IMR-90 (cell line): ENCODE data around the gene GGACT. TPM values are rescaled to one million over a fixed set of nuclear protein-coding genes. Genes with fewer than 3 reads are reported as not detected.

ENCODE experiments used
- ATAC-seq: fragments of 200-7000 bp; cut with Tn5 transposase; 2 replicates; pipeline ENCODE4 v1.9.1; 2020; ENCODE audit warnings: low read depth, mild to moderate bottlenecking, moderate library complexity
- BruUV-seq: library from RNA; stranded (reverse); fragments of 400-500 nt; replicated peaks from 2 replicates; lab custom pipeline; 2021; lab: Mats Ljungman, UMichigan
- CTCF ChIA-PET: fragments of 300-600 bp; formaldehyde crosslinking; extraction: SDS; loops from one replicate; lab custom pipeline; 2021; ENCODE audit warnings: antibody characterized with exemption; lab: Yijun Ruan, JAX
- POLR2A ChIA-PET: fragments of 300-600 bp; sonication (Branson Sonifier 250); formaldehyde crosslinking; loops from one replicate; lab custom pipeline; 2022; ENCODE audit warnings: antibody characterized with exemption; ENCODE audit not compliant: unreplicated experiment; lab: Charles Lee
- DNase-seq: peaks from one replicate; pipeline ENCODE4 v3.0.0; 2013
- H2AFZ ChIP-seq: replicated peaks from 2 replicates; pipeline ENCODE3; 2013; ENCODE audit warnings: low read length, mild to moderate bottlenecking; ENCODE audit not compliant: poor library complexity
- H2AK5ac ChIP-seq: 2 replicates; pipeline ENCODE4 v1.6.1; 2013; ENCODE audit warnings: low read depth, low read length, inconsistent platforms
- H2AK9ac ChIP-seq: replicated peaks from 2 replicates; pipeline ENCODE3; 2013; ENCODE audit warnings: mild to moderate bottlenecking, low read depth, low read length, moderate library complexity; ENCODE audit not compliant: poor library complexity
- H2BK120ac ChIP-seq: 2 replicates; pipeline ENCODE4 v1.6.1; 2013; ENCODE audit warnings: low read depth, low read length, inconsistent platforms
- H2BK15ac ChIP-seq: 3 replicates; pipeline ENCODE4 v1.6.1; 2013; ENCODE audit warnings: low read depth, low read length, inconsistent platforms
- H2BK20ac ChIP-seq: 2 replicates; pipeline ENCODE4 v1.6.1; 2013; ENCODE audit warnings: low read depth, mild to moderate bottlenecking, inconsistent platforms, low read length, moderate library complexity
- H2BK5ac ChIP-seq: 2 replicates; pipeline ENCODE4 v1.6.1; 2013; ENCODE audit warnings: mild to moderate bottlenecking, low read depth, low read length, inconsistent platforms; ENCODE audit not compliant: poor library complexity, severe bottlenecking
- H3K14ac ChIP-seq: replicated peaks from 2 replicates; pipeline ENCODE4 v1.6.1; 2013; ENCODE audit warnings: low read depth, low read length, inconsistent platforms
- H3K18ac ChIP-seq: 2 replicates; pipeline ENCODE4 v1.6.1; 2013; ENCODE audit warnings: low read depth, low read length, control low read depth
- H3K23ac ChIP-seq: 2 replicates; pipeline ENCODE4 v1.6.1; 2013; ENCODE audit warnings: low read depth, low read length, inconsistent platforms
- H3K27ac ChIP-seq: 2 replicates; pipeline ENCODE4 v1.5.1; 2013; ENCODE audit warnings: mild to moderate bottlenecking, control low read depth, low read length; ENCODE audit not compliant: insufficient read depth
- H3K27me3 ChIP-seq: 2 replicates; pipeline ENCODE4 v1.6.1; 2013; ENCODE audit warnings: low read length; ENCODE audit not compliant: control insufficient read depth, insufficient read depth
- H3K36me3 ChIP-seq: 2 replicates; pipeline ENCODE4 v1.6.1; 2013; ENCODE audit warnings: low read length, mixed read lengths; ENCODE audit not compliant: control insufficient read depth, insufficient read depth
- H3K4ac ChIP-seq: 2 replicates; pipeline ENCODE4 v1.6.1; 2013; ENCODE audit warnings: low read depth, low read length, inconsistent platforms
- H3K4me1 ChIP-seq: 2 replicates; pipeline ENCODE4 v1.6.1; 2013; ENCODE audit warnings: low read length, mixed read lengths; ENCODE audit not compliant: control insufficient read depth, insufficient read depth
- H3K4me2 ChIP-seq: 2 replicates; pipeline ENCODE4 v1.6.1; 2013; ENCODE audit warnings: low read depth, mild to moderate bottlenecking, control low read depth, low read length, moderate library complexity
- H3K4me3 ChIP-seq: 2 replicates; pipeline ENCODE4 v1.5.1; 2013; ENCODE audit warnings: low read depth, mild to moderate bottlenecking, control low read depth, low read length, moderate library complexity; ENCODE audit not compliant: insufficient read depth
- H3K56ac ChIP-seq: 2 replicates; pipeline ENCODE4 v1.6.1; 2013; ENCODE audit warnings: low read length, inconsistent platforms; ENCODE audit not compliant: insufficient read depth; ENCODE audit errors: extremely low read depth
- H3K79me1 ChIP-seq, 2 experiments: 2 replicates each; pipeline ENCODE4 v1.6.1; 2013; ENCODE audit warnings: low read length in 2 of 2, inconsistent platforms in 1 of 2, low read depth in 1 of 2
- H3K9ac ChIP-seq: 2 replicates; pipeline ENCODE4 v1.6.1; 2013; ENCODE audit warnings: low read depth, low read length, control low read depth
- H3K9me1 ChIP-seq: 2 replicates; pipeline ENCODE4 v1.6.1; 2013; ENCODE audit warnings: low read length, inconsistent platforms; ENCODE audit not compliant: insufficient read depth
- H3K9me3 ChIP-seq: 2 replicates; pipeline ENCODE4 v1.6.1; 2013; ENCODE audit warnings: low read length; ENCODE audit not compliant: control insufficient read depth, insufficient read depth
- H4K20me1 ChIP-seq: 2 replicates; pipeline ENCODE4 v1.6.1; 2013; ENCODE audit warnings: low read length, inconsistent platforms; ENCODE audit not compliant: insufficient read depth
- H4K5ac ChIP-seq: 2 replicates; pipeline ENCODE4 v1.6.1; 2013; ENCODE audit warnings: mild to moderate bottlenecking, low read depth, low read length, control low read depth
- H4K8ac ChIP-seq, 2 experiments: 2 replicates each; pipeline ENCODE4 v1.6.1; 2013; ENCODE audit warnings: low read depth in 2 of 2, low read length in 2 of 2, control low read depth in 1 of 2, inconsistent platforms in 1 of 2
- H4K91ac ChIP-seq: 2 replicates; pipeline ENCODE4 v1.6.1; 2013; ENCODE audit warnings: low read depth, low read length, inconsistent platforms; ENCODE audit not compliant: insufficient read depth
- BHLHE40 ChIP-seq: fragments of 150-350 bp; IDR thresholded peaks from 2 replicates; pipeline ENCODE4 v1.6.1; 2016; ENCODE audit warnings: mild to moderate bottlenecking, low read depth, low read length
- CHD1 ChIP-seq: IDR thresholded peaks from 2 replicates; pipeline ENCODE4 v1.6.1; 2012; ENCODE audit warnings: low read depth, low read length, improper control_type of control experiment
- RCOR1 ChIP-seq: IDR thresholded peaks from 2 replicates; pipeline ENCODE4 v1.6.1; 2012; ENCODE audit warnings: mild to moderate bottlenecking, low read length, improper control_type of control experiment; ENCODE audit not compliant: insufficient replicate concordance
- RFX5 ChIP-seq: IDR thresholded peaks from 2 replicates; pipeline ENCODE4 v1.8.0; 2012; ENCODE audit warnings: low read depth, mild to moderate bottlenecking, low read length, moderate library complexity
- WGBS, 2 experiments: methylation state at CpG; one replicate each; pipeline versions ENCODE4 v1.1.5 to v1.1.7; 2013; ENCODE audit warnings: missing lambda C conversion rate in 2 of 2; ENCODE audit not compliant: insufficient read length in 1 of 2; ENCODE audit errors: extremely low coverage in 2 of 2; 5-methylcytosine and 5-hydroxymethylcytosine counted together
- dilution Hi-C: fragments of 300-500 bp; cut with HindIII; formaldehyde crosslinking; loops from one replicate; pipeline ENCODE4 v1.14.3; 2018; ENCODE audit warnings: low sequenced_read_pairs; ENCODE audit not compliant: unreplicated experiment
- in situ Hi-C: fragments of 300-500 bp; cut with MboI; formaldehyde crosslinking; loops from 3 replicates; pipeline ENCODE4 v1.14.3; 2019; ENCODE audit warnings: low sequenced_read_pairs, inconsistent platforms, mixed read lengths
- intact Hi-C: fragments of 100-400 bp; cut with micrococcal nuclease; formaldehyde crosslinking; loops from 2 replicates; pipeline ENCODE4 v1.10.0; 2022
- polyA plus RNA-seq, 3 experiments: library from polyadenylated mRNA; depleted of rRNA; stranded (reverse); fragments of >200 nt; gene quantifications; 2 replicates each; pipeline ENCODE4 v1.2.3, GENCODE V29; 2012; ENCODE audit warnings: low replicate concordance in 1 of 3
- total RNA-seq: library from RNA; depleted of rRNA; stranded (reverse); fragments of >200 nt; gene quantifications from 2 replicates; pipeline ENCODE4 v1.2.3, GENCODE V29; 2012

Gene GGACT
- total and polyA plus RNA-seq, 2 of the 4 experiments (the other 2 are of a cell fraction): 2.0 to 2.6 TPM

- no peak for DNase-seq
- Histone ChIP-seq H3K23ac (no peak overlapping the region), H3K9me3 (no peaks in the 10 kb centered on the region), H2BK15ac (no peak overlapping the region), H4K91ac (no peak overlapping the region), H4K8ac (no peak overlapping the region), H3K4me1 (peaks cover 2% of the 10 kb centered on the region), H3K4ac (no peak overlapping the region), H2AK9ac (no peak overlapping the region), H3K36me3 (no peaks in the 10 kb centered on the region), H2AK5ac (no peak overlapping the region), H2BK20ac (no peak overlapping the region), H3K27me3 (no peaks in the 10 kb centered on the region), H3K4me2 (no peak overlapping the region), H3K14ac (no peak overlapping the region), H3K9me1 (no peaks in the 10 kb centered on the region), H4K20me1 (no peaks in the 10 kb centered on the region), H3K79me1 (0 out of 4 replicates have a peak, but pooled peaks cover 0 to 5% of the 10 kb centered on the region in 2 experiments), H2BK120ac (no peak overlapping the region), H3K56ac (no peak overlapping the region), H3K27ac (no peak overlapping the region), H2BK5ac (no peak overlapping the region), H2AFZ (no peak overlapping the region), H4K5ac (no peak overlapping the region), H3K9ac (no peak overlapping the region), H3K18ac (no peak overlapping the region), H3K4me3 (no peak overlapping the region)
- no CpG with 5 or more reads among the region's 2 CpGs for WGBS, 2 experiments
- in situ Hi-C loops (no loop called here), intact Hi-C loops (no loop called here), dilution Hi-C loops (no loop called here)
- POLR2A ChIA-PET: no interaction called here
- CTCF ChIA-PET: no interaction called here
- no TSS peak for BruUV-seq
- TF ChIP-seq BHLHE40: no peak
- TF ChIP-seq CHD1: no peak
- no peak for TF ChIP-seq RCOR1
- no peak for TF ChIP-seq RFX5
- no peak for ATAC-seq
These were observed 103.3 kb downstream of the GGACT start for GRCh38 chr13:100485265-100485664.
